Measurements from ENCODE around the gene TLL1. TPM values are rescaled to one million over a fixed set of nuclear protein-coding genes. Genes with fewer than 3 reads are reported as not detected.

Gene TLL1
- total RNA-seq, 2 experiments from 2014 or later: not detected

DNA sequence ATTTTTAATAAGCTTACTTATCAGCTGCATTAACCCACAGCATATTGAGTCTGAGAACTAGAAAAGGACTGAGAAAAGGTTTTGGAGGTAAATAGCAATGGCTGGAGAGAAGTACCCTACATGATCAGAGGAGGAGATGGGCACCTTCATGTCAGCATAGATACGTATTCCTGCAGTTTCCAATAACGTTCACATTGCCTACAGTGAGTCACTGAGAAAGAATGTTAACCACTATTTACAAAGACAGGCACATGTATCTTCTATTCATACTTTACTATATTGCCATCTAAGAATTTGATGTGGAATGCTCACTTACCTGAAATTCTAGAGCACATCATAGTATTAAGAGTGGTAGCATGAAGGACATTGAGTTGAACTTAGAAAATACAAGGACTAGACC is 92.5 kb downstream of the TLL1 start:
- intact Hi-C loops (cut with micrococcal nuclease): no loop called here
- ChIA-PET POLR2A (no interaction called here), CTCF (no interaction called here)
- H3K36me3 Mint-ChIP-seq (ENCODE audit: low read depth): no peaks in the 10 kb centered on the region
- TF ChIP-seq, protein P1, sequence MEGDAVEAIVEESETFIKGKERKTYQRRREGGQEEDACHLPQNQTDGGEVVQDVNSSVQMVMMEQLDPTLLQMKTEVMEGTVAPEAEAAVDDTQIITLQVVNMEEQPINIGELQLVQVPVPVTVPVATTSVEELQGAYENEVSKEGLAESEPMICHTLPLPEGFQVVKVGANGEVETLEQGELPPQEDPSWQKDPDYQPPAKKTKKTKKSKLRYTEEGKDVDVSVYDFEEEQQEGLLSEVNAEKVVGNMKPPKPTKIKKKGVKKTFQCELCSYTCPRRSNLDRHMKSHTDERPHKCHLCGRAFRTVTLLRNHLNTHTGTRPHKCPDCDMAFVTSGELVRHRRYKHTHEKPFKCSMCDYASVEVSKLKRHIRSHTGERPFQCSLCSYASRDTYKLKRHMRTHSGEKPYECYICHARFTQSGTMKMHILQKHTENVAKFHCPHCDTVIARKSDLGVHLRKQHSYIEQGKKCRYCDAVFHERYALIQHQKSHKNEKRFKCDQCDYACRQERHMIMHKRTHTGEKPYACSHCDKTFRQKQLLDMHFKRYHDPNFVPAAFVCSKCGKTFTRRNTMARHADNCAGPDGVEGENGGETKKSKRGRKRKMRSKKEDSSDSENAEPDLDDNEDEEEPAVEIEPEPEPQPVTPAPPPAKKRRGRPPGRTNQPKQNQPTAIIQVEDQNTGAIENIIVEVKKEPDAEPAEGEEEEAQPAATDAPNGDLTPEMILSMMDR (IDR thresholded peaks at IDR 0.05): no peak
- DNase-seq (no peak), ATAC-seq (no peak)
- peaks cover 12% of the 10 kb centered on the region for H3K9me3 Mint-ChIP-seq
- no peaks in the 10 kb centered on the region for H3K4me1 Mint-ChIP-seq (ENCODE audit: low read depth)
- H3K27ac Mint-ChIP-seq: no peak overlapping the region
- no peak overlapping the region for H3K4me3 Mint-ChIP-seq
- no peaks in the 10 kb centered on the region for H3K27me3 Mint-ChIP-seq

DNA sequence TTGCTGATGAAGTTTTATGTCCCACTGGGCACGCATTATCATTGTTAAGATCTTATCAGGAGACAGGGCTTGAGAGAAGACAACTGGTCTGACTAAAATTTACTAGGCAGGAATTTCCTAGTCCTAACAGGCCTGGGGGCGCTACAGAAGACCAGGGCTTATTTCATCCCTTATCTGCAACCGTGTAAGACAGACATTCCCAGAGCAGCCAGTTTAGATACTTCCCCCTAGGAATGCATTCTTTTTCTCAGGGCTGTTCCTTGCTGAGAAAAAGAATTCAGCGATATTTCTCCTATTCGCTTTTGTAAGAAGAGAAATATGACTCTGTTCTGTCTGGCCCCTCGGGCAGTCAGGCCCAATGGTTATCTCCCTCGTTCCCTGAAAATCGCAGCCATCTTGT is 93.8 kb downstream of the TLL1 start:
- H3K4me3 Mint-ChIP-seq: no peak overlapping the region
- CTCF ChIA-PET: no interaction called here

DNA sequence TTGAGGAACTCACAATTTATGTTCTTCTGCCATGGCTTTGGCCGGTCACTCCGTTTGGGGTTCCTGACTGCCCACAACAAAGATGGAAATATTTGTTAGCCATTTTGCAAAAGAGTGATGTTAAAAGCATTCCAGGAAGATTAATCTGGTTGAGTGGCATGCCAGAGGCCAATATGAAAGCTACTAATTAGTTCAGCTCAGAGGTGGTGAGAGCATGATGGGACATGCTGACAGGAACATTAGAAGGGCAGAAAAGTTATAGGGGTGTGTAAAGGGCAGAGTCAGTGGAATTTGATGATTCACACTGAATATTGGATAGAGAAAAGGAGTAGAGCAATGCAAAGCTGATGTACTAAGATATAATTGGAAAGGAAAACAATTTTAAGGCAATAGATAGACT is 94.4 kb downstream of the TLL1 start:
- H3K4me3 Mint-ChIP-seq: no peak overlapping the region
- CTCF ChIA-PET: no interaction called here
- H3K9me3 Mint-ChIP-seq: peaks cover 12% of the 10 kb centered on the region
- H3K27ac Mint-ChIP-seq: no peak overlapping the region
- H3K27me3 Mint-ChIP-seq: no peaks in the 10 kb centered on the region
- intact Hi-C loops (cut with micrococcal nuclease): no loop called here
- ATAC-seq (no peak), DNase-seq (no peak)
- no peaks in the 10 kb centered on the region for H3K36me3 Mint-ChIP-seq (ENCODE audit: low read depth)
- POLR2A ChIA-PET: no interaction called here
- no peaks in the 10 kb centered on the region for H3K4me1 Mint-ChIP-seq (ENCODE audit: low read depth)
- TF ChIP-seq, protein P1 (IDR thresholded peaks at IDR 0.05): no peak

More for the DNA sequence above, 93.8 kb downstream of the TLL1 start:
- Mint-ChIP-seq H3K36me3 (ENCODE audit: low read depth) (no peaks in the 10 kb centered on the region), H3K27me3 (no peaks in the 10 kb centered on the region), H3K9me3 (peaks cover 12% of the 10 kb centered on the region), H3K4me1 (ENCODE audit: low read depth) (no peaks in the 10 kb centered on the region), H3K27ac (no peak overlapping the region)
- DNase-seq (no peak), ATAC-seq (no peak)
- POLR2A ChIA-PET: no interaction called here
- intact Hi-C loops (cut with micrococcal nuclease): no loop called here
- TF ChIP-seq, protein P1 (IDR thresholded peaks at IDR 0.05): no peak

DNA sequence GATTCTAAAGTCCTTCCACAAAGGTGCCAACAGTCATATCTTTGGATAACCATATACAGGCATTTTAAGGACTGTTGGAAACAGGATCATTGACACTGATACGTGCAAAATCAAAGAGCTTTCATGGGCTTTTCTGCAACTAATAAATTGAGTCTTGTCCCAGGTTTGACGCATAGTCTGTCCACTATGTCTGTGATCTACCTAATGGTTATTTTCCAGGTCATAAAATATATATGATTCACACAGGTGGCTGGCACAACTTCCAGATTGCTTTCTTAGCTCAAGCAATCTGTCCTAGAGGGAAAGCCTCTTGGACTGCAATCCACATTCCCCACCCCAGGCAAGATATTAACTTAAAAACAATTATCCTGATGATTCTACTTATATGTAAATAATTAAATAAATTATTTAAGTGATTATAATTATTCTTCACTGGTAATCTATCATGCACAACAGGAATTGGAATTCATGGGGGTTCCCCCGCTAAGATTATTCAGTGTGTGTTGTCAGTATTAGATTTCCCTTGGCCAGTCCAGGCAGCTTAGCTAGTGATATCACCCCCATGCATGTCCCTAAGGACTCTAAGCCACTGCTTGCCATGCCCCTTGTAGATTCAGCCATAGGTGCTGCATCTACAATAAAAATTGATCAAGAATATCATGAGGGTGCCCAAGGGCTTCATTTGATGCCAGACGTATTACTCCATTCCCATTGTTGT is 97.8 kb downstream of the TLL1 start:
- intact Hi-C loops (cut with micrococcal nuclease): no loop called here
- Mint-ChIP-seq H3K9me3 (peaks cover 10% of the 10 kb centered on the region), H3K27ac (no peak overlapping the region), H3K36me3 (ENCODE audit: low read depth) (no peaks in the 10 kb centered on the region), H3K4me1 (ENCODE audit: low read depth) (no peaks in the 10 kb centered on the region), H3K4me3 (no peak overlapping the region), H3K27me3 (no peaks in the 10 kb centered on the region)
- TF ChIP-seq, protein P1 (IDR thresholded peaks at IDR 0.05): no peak
- ChIA-PET CTCF (no interaction called here), POLR2A (no interaction called here)
- ATAC-seq (no peak), DNase-seq (no peak)

DNA sequence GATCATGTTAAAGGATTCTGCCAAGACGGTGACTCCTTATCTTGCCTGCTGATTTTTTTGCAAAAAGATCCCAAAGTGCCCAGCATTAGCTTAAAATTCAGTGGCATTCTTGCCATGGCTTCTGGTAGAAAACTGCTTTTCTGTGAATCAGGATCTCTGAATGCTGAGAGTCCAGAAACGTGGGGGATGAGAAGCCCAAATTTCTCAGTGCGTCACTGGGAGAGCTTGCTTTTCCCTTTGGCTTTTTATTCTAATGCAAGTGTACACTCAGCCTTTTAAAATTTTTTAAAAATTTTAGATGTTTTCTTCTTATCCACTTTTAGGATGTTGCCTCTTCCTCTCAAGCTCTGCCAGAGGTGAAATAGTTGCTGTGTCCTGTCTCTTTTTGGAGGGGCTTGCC is 98.4 kb downstream of the TLL1 start:
- H3K9me3 Mint-ChIP-seq: peaks cover 6% of the 10 kb centered on the region
- ChIA-PET POLR2A (no interaction called here), CTCF (no interaction called here)
- no peaks in the 10 kb centered on the region for H3K27me3 Mint-ChIP-seq
- intact Hi-C loops (cut with micrococcal nuclease): no loop called here
- no peaks in the 10 kb centered on the region for H3K4me1 Mint-ChIP-seq (ENCODE audit: low read depth)
- no peaks in the 10 kb centered on the region for H3K36me3 Mint-ChIP-seq (ENCODE audit: low read depth)
- no peak overlapping the region for H3K4me3 Mint-ChIP-seq
- DNase-seq: no peak
- TF ChIP-seq, protein P1 (IDR thresholded peaks at IDR 0.05): no peak
- no peak overlapping the region for H3K27ac Mint-ChIP-seq
- no peak for ATAC-seq
